Adipose tissue (tissue), 3 donors: Measurements from ENCODE around the gene RNF4. TPM values are rescaled to one million over a fixed set of nuclear protein-coding genes. Genes with fewer than 3 reads are reported as not detected.
"Not testable (repeated sequence)": the region's sequence is repeated elsewhere in the genome, so short reads cannot be mapped to it uniquely, and the experiment has no call there.

Source experiments
- H3K27ac ChIP-seq: one replicate; pipeline ENCODE4 v1.5.1; 2013; ENCODE audit warnings: low read depth, low read length
- WGBS, 3 donors: extraction: QIAGEN DNeasy Blood & Tissue Kit; methylation state at CpG; one replicate each; pipeline ENCODE4 v1.1.7; 2013; 5-methylcytosine and 5-hydroxymethylcytosine counted together
- polyA plus RNA-seq, 3 donors: library from polyadenylated mRNA; stranded (reverse); fragments of 200-250 nt; gene quantifications; one replicate each; pipeline ENCODE4 v1.2.3, GENCODE V29; 2013
- donor health status: healthy with polysubstance abuse.
- donor health status: Bipolar disorder and iron deficiency.
- donor health status: healthy.

Gene RNF4
- polyA plus RNA-seq, 3 donors: 17.7 to 24.4 (median 22.6) TPM

DNA sequence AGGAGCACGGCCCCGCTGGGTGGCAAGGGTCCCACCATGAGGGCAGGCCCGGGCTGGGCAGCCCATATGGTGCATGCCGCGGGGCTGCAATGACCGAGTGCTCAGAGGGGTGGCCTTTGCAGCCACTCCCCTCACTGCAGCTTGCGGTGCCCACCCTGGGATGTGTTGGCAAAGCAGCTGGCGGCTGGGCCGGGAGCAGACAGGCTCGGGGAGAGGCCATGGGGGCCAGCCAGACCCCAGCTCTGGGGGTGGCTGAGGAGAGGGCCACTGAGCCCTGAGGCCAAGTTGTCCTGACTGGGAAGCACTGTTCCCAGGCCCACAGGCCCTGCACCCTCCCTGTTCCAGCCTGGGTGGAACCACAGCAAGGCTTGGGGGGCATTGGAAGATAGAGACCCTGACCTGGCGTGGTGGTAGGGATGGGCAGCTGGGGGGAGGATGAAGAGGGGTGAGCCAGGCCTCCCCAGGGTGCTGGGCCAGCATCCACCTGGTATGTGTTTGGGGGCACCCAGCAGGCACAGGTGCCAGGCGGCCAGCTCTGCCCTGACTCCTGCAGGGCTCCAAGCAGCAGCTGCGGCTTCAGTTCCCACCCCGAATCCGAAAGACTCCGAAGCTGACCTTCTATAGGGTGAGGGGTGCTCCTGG, 18.4 kb upstream of the RNF4 start:
- H3K27ac ChIP-seq: no peak overlapping the region
- 86 to 92% (median 90%) methylated on average over 16 of the region's 16 CpGs for WGBS, 3 donors

DNA sequence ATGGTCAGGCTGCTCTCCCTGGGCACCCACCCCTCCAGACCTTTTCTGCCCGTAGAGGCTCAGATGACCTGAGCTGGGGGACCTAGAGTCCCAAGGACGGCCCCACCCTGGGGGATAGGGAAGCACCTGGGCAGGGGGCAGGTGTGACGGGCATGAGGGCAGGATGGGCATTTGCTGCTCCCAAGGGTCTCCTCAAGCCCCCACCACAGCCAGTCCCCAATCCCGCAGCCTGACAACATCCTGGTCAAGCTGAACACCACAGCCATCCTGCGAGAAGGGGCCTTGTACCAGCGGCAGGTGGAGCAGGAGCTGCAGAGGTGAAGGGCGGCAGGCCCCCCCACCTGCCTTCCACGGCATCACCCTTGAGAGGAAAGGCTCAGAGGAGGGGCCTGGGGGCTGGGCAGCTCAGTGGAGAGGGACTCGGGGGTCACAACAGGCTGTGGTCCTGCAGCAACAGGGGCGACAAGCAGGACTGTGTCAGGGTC, 17.8 kb upstream of the RNF4 start:
- H3K27ac ChIP-seq: no peak overlapping the region
- WGBS, 3 donors: 82 to 84% (median 84%) methylated on average over 10 of the region's 10 CpGs

DNA sequence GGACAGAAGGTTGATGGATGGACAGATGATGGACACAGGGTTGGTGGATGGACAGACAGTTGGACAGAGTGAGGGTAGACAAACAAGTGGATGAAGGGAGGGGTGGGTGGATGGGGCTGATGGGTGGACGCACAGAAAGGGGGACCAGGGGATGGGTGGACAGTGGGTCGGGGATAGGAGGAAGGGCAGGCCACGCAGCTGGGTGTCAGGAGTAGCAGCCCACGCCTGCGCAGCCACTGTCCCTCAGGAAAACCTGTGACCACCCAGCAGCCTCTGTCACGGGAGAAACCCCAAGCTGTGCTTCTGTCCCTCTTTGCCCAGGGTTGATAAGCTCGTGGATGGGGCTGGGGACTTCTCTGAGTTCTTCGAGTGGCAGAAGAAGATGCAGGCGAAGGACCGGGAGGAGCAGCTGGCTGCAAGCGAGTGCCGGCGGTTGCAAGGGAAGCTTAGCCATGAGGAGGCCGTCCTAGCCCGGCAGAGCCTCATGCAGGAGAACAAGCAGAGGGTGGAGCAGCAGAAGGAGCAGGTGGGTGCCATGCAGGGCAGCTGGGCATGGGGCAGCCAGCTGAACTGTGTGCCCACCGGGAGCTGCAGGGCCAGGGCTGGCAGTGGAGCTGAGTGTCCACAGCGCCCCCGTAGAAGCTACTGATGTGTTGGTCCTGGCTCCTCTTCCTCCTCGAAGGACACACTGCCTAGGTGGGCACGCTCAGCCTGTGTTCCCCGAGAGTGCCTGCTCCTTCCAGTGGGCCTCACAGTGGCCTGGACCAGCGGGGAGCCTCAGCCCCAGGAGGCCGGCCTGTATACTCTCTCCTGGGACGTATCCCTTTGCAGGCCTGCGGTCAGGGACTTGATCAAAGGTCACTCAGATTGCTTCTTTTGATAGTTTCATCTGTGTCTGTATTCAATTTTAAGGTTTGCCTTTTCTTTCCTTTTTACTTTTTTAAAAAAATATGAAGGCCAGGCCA, 16.8 kb upstream of the RNF4 start:
- 82 to 85% (median 84%) methylated on average over 25 of the region's 25 CpGs for WGBS, 3 donors
- H3K27ac ChIP-seq: no peak overlapping the region

DNA sequence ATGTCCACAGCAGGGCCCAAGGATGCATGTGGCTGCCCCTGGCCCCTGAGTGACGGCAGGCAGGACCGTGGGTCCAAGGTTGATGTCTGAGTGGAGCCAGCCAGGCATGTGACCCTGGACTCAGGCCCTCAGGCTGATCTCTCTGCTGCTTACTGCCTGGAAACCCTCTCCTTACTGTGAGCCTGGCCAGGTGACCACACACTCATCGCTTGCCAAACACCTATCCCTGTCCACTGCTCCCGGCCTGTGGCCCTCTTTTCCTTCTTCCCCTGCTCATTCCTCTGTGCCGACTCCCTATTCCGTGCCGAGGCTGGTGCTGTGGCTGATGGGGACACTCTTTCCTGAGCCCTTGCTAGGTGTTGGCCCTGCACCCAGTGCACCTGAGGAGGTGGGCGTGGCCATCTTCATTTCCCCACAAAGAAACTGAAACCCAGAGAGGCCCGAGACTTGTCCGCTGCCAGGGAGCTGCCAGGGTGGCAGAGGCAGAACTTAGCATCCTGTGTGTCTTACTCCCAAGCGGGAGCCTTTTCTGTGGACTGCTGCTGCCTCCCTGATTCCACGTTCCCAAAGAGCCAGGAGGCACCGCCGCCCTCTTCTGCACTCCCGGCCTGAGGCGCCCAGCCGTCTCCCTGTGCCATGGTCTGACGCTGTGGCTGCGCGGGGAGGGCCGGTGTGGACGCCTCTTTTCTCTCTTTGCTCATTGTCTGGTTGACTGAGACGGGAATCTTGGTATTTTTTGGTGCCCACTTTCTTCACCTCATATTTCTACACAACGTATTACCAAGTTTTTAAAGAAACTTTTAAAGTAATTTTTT, 11.2 kb upstream of the RNF4 start:
- H3K27ac ChIP-seq: no peak overlapping the region
- 64 to 89% (median 83%) methylated on average over 24 of the region's 24 CpGs for WGBS, 3 donors

DNA sequence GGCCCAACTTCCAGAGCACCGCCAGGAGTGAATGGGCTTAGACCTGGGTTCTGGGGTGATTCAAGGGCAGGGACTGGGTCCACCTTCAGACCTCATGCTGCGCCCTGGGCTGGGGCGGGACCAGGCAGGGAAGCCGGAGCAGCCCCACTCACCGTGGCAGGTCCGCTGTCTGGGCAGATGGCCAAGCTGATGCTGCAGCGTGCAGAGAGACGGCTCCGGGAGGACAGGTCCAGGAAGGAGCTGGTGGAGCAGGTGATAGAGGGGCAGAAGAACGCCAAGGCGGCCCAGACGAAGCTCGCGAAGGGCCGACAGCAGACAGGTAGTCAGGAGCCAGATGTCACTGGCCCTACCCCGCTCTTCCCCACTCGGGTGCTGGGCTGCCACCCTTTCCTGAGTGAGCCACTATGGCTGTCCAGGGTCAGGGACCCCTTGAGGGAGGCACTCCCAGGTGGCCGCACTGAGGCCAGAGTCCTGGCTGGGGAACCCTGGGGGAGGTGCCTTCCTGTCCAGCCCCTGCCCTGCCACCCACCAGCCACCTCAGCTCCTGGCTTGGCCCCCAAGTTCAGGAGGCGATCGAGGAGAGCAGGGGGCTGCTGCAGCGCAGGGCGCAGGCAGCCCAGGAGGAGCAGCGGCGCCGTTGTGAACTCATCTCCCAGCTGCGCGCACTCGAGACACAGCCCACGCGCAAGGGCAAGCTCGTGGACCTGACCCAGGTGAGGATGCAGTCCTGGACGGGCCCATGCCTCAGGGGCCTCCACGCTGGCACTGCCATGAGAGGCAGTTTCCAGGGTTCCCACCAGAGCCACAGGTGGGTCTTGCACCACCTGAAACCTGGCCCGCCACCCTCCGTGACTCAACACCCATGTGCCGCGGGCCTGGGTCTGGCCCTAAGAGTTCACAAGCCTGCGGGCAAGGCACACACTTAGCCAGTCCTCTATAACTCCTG, 10.1 kb upstream of the RNF4 start:
- 79 to 85% (median 82%) methylated on average over 37 to 38 of the region's 38 CpGs for WGBS, 3 donors
- H3K27ac ChIP-seq: no peak overlapping the region

DNA sequence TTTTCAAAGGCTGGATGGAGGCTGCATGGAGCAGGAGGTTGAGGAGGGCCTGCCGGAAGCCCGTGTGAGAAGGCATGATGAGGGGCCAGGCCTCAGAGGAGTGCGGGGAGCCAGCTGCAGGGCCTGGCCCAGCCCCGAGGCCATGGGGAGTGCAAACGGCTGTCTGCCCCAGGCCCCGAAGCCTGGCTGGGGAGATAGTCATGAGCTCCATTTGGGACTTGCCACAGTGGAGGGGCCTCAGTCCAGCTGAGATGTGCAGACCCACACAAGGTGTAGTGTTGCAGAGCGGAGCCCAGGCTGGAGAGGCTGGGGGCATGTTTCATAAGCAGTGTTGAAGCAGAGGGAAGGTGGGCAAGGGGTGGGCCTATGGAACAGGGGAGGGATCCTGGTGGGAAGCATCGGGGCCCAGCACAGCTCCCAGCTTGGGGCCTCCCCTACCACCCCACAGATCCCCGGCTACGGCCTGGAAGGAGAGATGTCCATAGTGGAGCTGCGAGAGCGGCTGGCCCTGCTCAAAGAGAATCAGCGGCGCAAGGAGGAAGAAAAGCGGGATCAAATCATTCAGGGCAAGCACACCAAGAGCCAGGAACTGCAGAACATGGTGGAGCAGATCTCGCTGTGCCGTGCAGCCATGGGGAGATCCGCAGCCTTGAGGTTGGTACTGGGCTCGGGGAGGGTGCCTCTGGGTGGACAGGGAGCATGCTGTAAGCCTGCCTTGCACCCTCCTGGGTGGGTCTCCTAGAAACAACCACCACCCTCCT, 9.1 kb upstream of the RNF4 start:
- 91 to 94% (median 93%) methylated on average over 18 to 19 of the region's 19 CpGs for WGBS, 3 donors
- no peak overlapping the region for H3K27ac ChIP-seq

DNA sequence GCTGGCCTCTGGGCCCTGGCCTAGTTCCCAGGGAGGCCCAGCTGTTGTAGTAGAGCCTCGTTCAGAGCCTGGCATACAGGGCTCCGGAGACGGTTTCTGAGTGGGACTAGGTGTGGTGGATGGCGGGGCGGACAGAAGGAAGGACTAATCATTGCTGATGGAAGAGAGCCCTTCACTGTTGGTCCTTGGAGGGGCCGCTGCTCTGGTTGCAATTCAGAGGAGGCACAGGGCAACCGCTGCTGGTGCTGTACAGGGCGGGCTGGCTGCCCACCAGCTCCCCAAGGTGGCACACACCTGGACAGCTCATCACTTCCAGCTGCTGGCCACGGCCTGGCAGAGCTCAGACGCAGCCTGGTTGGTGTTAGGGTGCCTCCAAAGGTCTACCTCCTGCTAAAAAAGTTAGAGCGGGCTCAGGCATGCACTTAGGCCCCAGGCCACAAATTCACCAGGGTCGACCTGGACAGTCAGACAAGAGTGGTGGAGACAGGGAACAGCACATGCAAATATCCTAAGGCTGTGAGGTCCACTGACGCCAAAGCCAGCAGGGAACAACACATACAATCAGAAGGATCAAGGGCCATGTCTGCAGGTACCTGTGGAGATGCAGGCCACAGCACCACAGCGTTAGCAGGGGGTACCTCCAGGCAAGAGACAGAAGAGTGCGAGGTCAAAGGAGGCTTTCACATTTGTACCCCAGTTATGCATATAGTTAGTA, 7.5 kb upstream of the RNF4 start:
- no peak overlapping the region for H3K27ac ChIP-seq
- 89 to 91% (median 89%) methylated on average over 15 of the region's 15 CpGs for WGBS, 3 donors

DNA sequence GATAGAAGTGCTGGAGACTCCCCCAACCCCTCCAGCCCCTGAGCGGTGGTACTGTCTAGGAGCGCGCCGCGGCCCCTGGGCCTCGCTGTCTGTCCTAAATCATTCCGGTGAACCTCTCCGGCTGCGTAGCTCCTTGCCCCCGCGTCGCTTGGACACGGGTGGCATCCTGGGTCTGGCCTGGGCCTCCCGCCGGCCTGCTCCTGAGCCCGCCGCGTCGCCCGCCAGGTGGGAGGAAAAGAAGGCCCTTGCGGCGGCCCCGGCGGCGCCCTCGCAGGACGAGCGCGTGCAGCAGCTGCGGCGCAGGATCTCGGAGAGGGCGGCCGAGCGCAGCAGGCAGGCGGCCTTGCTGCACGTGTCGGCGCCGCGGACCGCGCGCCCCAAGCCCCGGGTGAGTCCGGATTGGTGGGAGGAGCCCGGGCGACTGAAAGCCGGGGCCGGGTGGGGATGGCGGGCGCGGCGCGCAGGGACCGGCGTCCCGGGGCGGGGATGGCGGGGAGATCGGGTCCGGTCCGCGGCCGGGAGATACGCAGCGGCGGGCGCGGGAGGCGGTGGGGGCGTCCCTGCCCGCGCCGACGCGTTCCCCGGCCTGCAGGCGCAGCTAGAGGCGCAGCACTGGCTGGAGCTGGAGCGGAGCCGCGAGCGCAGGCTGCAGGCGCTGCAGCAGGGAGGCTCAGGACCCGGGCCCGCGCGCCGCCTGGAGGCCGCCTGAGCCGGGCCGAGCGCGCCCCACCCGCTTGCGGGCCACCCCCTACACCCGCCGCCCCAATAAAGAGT, 6.5 kb upstream of the RNF4 start:
- WGBS, 3 donors: 5 to 11% (median 6%) methylated on average over 59 to 99 of the region's 99 CpGs
- H3K27ac ChIP-seq: no peak overlapping the region

DNA sequence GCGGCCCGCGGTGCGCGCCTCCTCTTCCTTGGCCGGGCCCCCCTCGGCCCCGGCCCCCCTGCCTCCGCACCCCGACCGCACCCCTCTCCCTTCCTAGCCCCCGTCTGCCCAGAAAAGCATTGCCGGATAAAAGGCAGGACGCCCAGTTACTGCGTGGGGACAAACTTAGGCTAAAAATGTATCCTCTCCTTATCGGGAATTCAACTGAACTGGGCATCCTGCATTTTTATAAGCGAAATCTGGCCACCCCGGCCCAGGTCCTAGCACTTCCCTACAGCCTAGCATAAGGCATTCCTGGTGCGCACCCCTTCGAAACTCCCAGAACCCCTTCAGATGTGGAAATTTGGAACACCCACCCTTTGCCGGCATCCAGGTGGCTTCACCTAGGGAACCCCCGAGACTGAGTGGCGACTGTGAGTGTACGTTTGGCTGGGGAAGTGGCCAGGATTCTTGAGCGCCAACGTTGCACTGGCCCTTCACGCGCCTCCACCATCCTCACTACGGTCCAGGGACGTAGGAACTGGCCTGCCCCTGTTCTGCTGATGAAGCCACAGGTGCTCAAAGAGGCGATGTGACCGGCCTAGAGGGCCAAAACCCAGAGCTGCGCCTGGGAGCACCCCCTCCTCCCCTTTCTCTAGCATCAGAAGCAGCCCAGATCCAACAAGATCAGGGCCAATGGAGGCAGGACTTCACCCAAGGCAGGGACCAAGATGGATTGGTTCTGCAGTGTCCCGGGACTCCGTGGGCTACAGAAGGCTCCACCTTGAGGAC, 5.7 kb upstream of the RNF4 start:
- H3K27ac ChIP-seq: no peak overlapping the region
- WGBS, 3 donors: 31 to 53% (median 33%) methylated on average over 24 to 35 of the region's 35 CpGs

DNA sequence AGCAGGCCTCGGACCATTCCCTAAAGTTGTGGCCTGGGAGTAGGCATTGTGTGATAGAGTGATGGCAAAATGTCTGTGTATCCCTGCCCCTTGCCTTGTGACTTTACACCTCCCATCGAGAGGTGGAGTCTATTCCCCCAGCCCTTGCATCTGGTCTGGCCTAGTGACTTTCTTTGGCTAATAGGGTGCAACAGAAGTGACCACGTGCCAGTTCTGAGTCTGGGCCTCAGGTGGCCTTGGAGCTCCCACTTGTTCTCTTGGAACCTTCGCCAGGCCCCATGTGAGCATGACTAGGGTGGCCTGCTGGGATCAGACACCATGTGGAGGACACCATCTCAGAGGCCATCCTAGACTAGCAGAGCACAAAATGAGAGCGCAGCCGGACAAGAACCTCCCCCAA, 3.9 kb upstream of the RNF4 start:
- 77 to 92% (median 86%) methylated on average over 6 of the region's 6 CpGs for WGBS, 3 donors

DNA sequence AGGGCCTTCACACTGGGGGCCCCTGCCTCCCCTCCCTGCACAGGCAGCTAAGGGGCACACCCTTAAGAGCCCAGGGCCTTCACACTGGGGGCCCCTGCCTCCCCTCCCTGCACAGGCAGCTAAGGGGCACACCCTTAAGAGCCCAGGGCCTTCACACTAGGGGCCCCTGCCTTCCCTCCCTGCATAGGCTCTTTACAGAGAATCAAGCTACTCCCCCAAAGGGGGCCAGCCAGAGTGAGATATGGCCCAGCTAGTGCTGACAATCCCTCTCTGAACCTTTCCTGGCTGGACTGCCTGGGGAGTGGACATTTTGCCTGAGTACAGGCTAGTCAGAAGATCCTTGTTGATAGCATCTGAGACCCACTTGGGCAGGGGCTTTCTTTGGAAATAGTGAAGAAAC, 3.4 kb upstream of the RNF4 start:
- not testable (repeated sequence) for H3K27ac ChIP-seq

More for the DNA sequence above, 3.9 kb upstream of the RNF4 start:
- H3K27ac ChIP-seq: no peak overlapping the region

DNA sequence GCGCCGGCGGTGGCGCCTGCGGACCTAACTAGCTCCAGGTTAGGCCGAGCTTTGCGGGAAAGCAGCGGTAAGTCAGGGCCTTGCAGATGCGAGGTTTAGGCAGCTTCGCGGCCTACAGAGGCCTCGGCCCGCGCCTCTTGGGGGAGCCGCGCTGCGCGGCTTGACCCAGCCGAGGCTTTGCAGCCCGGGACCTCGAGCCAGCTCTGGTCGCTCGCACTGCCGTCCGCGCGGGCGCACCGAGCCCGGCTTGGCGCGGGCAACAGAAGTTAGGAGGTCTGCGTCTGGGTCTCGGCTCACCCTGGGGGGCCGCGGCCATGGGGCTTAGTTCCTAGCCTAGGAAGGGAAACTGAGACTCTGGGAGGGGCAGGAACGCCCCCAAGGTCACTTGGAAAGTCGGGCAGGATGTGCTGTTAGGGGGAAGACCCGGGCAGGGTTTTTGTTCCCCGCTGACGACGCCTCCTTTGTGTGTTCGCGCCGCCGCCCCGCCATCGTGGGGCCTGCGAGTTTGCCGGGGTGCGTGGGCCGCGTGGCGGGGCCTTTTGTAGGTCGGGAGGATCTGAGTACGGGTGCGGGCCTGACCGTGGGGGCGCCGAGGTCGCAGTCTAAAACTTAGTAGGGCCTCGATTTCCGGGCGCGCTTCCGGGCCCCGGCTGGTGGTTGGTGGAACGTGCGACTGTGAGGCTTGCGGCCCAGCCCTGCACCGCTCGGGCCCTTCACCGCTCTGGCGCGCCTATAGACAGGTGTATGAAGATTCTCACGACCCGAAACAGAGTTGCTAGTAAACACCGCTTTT, 482 bp downstream of the RNF4 start:
- WGBS, 3 donors: 0% methylated on average over 76 to 78 of the region's 78 CpGs
- H3K27ac ChIP-seq: no peak overlapping the region

DNA sequence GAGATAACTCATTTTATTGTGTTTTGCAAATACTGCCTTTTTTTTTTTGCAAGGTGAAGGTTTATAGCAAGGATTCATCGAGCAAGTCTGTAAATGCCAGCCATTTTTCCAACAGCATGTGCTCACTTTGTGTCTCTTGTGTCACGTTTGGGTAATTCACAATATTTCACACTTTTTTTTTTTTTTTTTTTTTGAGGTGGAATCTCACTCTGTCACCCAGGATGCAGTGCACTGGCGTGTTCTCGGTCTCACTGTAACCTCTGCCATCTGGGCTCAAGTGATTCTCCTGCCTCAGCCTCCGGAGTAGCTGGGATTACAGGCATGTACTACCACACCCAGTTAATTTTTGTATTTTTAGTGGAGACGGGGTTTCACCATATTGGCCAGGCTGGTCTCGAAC, 1.9 kb downstream of the RNF4 start:
- WGBS, 3 donors: 73 to 84% (median 80%) methylated on average over 7 of the region's 7 CpGs
- no peak overlapping the region for H3K27ac ChIP-seq

DNA sequence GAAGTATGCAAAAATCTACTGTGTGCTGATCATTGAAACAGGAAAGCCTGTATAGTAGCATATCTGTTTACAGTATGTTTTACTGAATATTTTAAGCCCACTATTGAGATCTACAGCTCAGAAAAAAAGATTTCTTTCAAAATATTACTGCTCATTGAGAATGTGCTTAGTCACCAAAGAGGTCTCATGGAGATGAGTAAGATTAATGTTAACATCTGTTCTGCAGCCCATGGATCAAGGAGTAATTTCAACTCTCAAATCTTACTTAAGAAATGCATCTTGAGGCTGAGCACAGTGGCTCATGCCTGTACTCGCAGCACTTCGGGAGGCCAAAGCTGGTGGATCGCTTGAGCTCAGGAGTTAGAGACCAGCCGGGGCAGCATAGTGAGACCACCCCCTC, 3.3 kb downstream of the RNF4 start:
- H3K27ac ChIP-seq: no peak overlapping the region
- WGBS, 3 donors: 97 to 100% (median 98%) methylated on average over 4 of the region's 4 CpGs
